ENCODE results near the gene NOS1AP. TPM values are rescaled to one million over a fixed set of nuclear protein-coding genes. Genes with fewer than 3 reads are reported as not detected.

NOS1AP gene
- total and polyA plus RNA-seq, 9 of the 15 experiments (the other 6 are each of a cell fraction or from before 2014, with no cell fraction given): 0.07 to 1.5 (median 0.22) TPM

GRCh38 chr1:162235241-162235800 lies 165.8 kb downstream of the NOS1AP start:
- CTCF ChIA-PET (ENCODE audit: low intra/inter-chr PET ratio): no interaction called here
- ATAC-seq (no peak), DNase-seq (ENCODE audit: extremely low read depth in 1 of 4, low spot score in 3 of 4) (no peak), FAIRE-seq (no peak)
- Histone ChIP-seq H3K27me3 (ENCODE audit: control insufficient read depth in 2 of 2, insufficient read depth in 2 of 2, low read length in 2 of 2) (peaks cover 3 to 10% of the 10 kb centered on the region in 2 experiments; a peak in 3 of 5 replicates), H3K9me1 (ENCODE audit: control insufficient read depth, insufficient read depth, low read length) (no peaks in the 10 kb centered on the region), H3K4me1 (replicated peaks in 1 of 2; ENCODE audit: control insufficient read depth in 2 of 2, insufficient read depth in 2 of 2, low read length in 2 of 2) (no peaks in the 10 kb centered on the region), H3K4me2 (ENCODE audit: insufficient read depth, low read length) (no peak overlapping the region), H3K9ac (ENCODE audit: insufficient read depth in 1 of 2, low read depth in 2 of 2, low read length in 2 of 2) (no peak overlapping the region), H3K4me3 (no peak overlapping the region), H3K9me3 (replicated peaks; ENCODE audit: control insufficient read depth, insufficient read depth, low read depth, low read length) (no peaks in the 10 kb centered on the region), H2AFZ (ENCODE audit: low read depth, low read length) (no peak overlapping the region), H3K79me2 (ENCODE audit: control insufficient read depth, insufficient read depth, low read length) (no peaks in the 10 kb centered on the region), H4K20me1 (replicated peaks; ENCODE audit: control insufficient read depth, insufficient read depth, low read length) (no peaks in the 10 kb centered on the region; the same call in 1 of the 2 replicates), H3K27ac (ENCODE audit: extremely low read depth, low read depth, low read length) (no peak overlapping the region), H3K36me3 (ENCODE audit: control insufficient read depth, insufficient read depth, low read length) (no peaks in the 10 kb centered on the region)
- TF ChIP-seq HCFC1 (IDR thresholded peaks at IDR 0.05; ENCODE audit: low read depth, low read length) (no peak), MTA2 (IDR thresholded peaks at IDR 0.05; ENCODE audit: low read depth) (no peak), FOSL1 (tag; conservative IDR thresholded peaks at IDR 0.05) (no peak), MCM2 (IDR thresholded peaks at IDR 0.05; ENCODE audit: low read depth) (no peak), THAP7 (CRISPR knock-in tag; IDR thresholded peaks at IDR 0.05) (no peak), ZBTB9 (CRISPR knock-in tag; IDR thresholded peaks at IDR 0.05) (no peak), ELF2 (CRISPR knock-in tag; IDR thresholded peaks at IDR 0.05) (no peak), ZNF444 (CRISPR knock-in tag; IDR thresholded peaks at IDR 0.05) (no peak), ZNF561 (CRISPR knock-in tag; conservative IDR thresholded peaks at IDR 0.05) (no peak), ZEB2 (IDR thresholded peaks at IDR 0.05) (no peak), NONO (IDR thresholded peaks at IDR 0.05; ENCODE audit: low read depth in 2 of 2, low read length in 1 of 2) (no peak), ZNF263 (CRISPR knock-in tag; IDR thresholded peaks at IDR 0.05; ENCODE audit: borderline replicate concordance) (no peak)
- POLR2A ChIA-PET: interaction anchor here (0.5 kb wide), 1 partner anchor 1010 kb away, joined by 4 read pairs; no protein-coding TSS in a partner anchor
- in situ Hi-C loops (cut with MboI) (no loop called here), intact Hi-C loops (cut with micrococcal nuclease) (no loop called here)
- 0% methylated on average over 7 of the region's 7 CpGs for WGBS (ENCODE audit: insufficient coverage, low coverage, missing lambda C conversion rate)
- no TSS peak for BruUV-seq (replicated peaks)
